ENCODE results near the gene USP35.

The USP35 gene, protein sequence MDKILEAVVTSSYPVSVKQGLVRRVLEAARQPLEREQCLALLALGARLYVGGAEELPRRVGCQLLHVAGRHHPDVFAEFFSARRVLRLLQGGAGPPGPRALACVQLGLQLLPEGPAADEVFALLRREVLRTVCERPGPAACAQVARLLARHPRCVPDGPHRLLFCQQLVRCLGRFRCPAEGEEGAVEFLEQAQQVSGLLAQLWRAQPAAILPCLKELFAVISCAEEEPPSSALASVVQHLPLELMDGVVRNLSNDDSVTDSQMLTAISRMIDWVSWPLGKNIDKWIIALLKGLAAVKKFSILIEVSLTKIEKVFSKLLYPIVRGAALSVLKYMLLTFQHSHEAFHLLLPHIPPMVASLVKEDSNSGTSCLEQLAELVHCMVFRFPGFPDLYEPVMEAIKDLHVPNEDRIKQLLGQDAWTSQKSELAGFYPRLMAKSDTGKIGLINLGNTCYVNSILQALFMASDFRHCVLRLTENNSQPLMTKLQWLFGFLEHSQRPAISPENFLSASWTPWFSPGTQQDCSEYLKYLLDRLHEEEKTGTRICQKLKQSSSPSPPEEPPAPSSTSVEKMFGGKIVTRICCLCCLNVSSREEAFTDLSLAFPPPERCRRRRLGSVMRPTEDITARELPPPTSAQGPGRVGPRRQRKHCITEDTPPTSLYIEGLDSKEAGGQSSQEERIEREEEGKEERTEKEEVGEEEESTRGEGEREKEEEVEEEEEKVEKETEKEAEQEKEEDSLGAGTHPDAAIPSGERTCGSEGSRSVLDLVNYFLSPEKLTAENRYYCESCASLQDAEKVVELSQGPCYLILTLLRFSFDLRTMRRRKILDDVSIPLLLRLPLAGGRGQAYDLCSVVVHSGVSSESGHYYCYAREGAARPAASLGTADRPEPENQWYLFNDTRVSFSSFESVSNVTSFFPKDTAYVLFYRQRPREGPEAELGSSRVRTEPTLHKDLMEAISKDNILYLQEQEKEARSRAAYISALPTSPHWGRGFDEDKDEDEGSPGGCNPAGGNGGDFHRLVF

DNA sequence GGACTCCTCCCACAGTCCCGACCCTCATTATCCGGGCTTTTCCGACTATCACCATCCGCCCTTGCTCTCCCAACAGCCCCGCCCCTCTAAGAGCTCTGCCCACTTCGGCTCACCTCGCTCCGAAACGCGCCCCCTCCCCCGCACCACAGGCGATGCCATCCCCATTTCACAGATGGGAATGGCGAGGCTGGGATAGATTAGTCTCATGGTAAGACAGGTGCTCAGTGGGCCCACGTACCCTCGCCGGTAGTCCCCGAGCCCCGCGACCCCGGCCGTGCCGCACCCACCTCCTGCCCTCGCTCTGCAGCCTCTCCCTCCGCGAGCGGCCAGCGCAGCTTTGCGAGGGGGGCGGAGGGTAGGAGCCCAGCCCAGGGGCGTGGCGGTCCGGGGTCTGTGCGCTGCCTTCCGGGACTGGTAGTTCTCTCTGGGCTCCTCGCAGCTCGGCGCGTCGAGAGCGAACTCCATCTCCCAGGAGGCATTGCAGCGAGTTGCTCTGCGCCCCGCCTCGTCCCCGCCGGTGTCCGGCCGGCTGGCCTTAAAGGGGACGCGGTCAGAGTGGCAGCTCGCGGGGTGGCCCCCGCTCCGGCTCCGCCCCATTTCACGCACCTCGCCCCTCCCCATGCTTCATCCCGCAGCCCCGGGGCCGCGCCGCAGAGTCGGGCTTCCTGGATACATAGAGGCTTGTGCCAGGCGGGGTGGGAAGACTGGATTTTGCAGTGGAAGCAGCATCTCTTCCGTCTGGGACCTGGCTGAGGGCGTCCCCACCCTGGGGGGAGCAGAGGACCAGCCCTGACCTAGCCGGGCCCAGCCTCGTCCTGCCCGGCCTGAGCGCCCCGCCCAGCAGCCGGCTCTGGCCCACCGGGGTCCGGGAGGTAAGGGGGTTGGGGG lies at the start of gene USP35, which contains the start of gene KCTD21:
USP35 (plus strand) TSS at position 634 of the 888 bp plus-strand sequence. CDS start 7,327 bp downstream, outside the sequence.
KCTD21 (minus strand) TSS at position 341 of the 888 bp plus-strand sequence. CDS start 14,072 bp downstream, outside the sequence.
- peak; percentile 84 to 88 for DNase-seq (ENCODE audit: low read depth in 2 of 2)

DNA sequence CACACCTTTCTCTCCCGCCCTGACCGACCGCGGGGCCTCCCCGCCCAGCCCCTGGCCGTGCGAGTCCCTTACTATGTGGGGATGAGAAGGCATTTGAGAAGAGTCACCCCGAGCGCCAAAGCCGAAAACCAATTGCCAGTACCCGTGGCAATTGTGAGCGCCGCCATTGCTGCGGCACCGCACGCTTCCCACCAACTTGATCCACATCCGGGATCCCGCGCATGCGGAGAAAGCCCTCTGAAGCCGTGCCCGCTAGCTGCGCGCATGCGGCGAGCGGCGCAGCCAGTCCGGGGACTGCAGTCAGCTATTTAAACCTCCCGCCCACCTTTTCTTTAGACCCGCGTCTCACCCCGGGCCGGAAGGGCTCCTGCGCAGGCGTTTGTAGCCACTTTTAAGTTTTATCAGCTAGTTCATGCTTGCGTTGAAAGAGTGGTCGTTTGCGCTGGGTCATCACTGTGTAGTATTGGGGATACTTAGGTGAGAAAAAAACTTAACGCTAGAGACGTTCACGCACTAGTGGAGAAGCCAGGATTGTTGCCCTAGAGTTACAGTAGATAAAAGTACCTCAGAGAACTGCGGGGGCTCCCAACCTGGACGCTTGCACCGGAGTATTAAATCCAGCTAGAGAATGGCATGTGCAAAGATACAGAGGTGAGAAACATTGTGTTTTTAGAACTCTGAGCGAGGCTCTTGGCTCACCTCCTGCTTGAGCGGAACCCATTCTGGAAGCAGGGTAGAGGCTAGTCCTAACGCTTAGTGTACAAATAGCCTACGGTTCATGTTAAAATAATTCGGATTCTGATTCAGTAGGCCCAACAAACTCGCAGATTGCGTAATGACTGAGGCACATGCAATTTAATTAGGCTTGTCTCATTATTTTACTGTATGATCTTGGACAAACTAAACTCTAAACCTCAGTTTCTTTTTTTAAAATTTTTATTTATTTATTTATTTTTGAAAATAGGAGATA lies 49.0 kb upstream of the USP35 start, which contains the start of gene ALG8:
ALG8 (minus strand) TSS at position 205 of the 970 bp plus-strand sequence; CDS start at position 167, 38 bp downstream.
- DNase-seq (ENCODE audit: low read depth in 2 of 2) = peak; percentile 85 to 86

DNA sequence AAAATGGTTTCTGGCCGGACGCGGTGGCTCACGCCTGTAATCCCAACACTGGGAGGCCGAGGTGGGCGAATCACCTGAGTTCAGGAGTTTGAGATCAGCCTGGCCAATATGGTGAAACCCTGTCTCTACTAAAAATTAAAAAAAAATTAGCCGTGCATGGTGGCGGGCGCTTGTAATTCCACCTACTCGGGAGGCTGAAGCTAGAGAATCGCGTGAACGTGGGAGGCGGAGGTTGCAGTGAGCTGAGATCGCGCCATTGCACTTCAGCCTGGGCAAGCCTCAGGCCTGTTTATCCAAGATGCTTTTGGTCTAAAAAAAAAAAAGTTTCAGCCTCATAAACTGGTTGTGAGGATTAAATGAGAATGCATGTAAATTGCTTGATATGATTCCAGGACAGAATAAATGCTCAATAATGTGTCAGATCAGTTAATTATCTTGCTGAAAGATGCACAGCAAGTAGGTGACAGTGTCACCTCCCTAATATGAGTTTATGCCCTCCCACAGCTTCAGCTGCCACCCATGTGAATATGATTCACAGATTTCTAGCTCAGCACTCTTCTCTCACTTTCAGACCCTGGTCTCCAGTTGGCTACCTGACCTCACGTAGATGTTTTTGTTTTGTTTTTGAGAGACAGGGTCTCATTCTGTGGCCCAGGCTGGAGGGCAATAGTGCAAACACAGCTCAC lies 48.2 kb upstream of the USP35 start:
- no peak for DNase-seq (ENCODE audit: low read depth in 2 of 2)

DNA sequence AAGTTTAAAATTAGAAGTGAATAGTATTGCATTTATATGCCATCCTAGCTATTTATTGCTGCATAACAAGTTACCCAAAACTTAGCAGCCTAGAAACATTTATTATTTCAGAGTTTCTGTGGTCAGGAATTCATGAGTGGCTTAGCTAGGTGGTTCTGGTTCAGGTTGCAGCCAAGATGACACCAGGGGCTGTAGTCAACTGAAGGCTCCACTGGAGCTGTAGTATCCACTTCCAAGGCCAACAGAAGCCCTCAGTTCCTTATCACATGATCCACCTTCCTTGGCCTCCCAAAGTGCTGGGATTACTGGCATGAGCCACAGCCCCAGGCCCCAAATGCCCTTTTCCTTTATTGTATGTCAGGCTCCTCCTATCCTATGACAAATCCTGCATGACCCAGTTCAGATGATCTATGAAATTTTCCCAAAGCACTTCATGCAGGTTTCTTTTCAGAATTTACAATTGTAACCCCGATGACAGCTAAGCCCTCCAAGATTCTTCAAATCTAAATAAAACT lies 43.2 kb upstream of the USP35 start:
- DNase-seq (ENCODE audit: low read depth in 2 of 2) = no peak

DNA sequence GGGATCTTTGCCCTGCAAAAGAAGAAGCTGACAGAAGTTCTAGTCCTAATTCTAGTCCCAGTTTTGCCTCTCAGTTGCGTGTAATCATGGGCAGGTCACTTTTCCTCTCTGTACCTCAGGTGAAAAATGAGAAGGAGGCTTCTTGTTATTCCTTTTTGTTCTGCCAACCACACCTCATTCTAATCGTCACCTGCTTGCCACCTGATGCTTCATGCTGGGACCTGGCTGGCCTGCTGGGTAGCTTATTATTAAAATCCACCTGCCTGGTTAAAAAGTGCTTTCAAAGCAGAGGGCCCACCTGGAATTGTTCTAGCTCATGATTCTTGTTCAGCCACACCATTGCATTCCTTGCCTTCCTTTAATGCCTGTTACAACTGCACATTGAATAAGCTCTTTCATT lies 40.9 kb upstream of the USP35 start:
- DNase-seq (ENCODE audit: low read depth in 2 of 2) = no peak

DNA sequence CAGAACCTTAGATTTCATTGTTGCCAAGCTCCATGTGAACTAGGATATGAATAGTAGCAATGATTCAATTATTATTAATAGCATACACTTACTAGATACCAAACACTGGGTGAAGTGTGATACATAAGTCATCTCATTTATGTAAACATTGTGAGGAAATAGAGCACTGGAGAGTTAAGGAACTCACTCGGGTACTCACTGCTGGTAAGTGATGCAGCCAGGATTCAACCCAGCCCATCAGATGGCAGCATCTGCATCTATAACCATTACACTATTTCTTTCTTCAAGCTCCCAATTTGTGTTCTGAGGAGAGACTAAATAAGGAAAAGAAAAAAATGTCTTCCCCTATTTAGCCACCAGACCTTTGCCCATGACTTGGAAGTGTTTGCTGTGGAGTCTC lies 39.1 kb upstream of the USP35 start:
- DNase-seq (ENCODE audit: low read depth in 2 of 2) = no peak

DNA sequence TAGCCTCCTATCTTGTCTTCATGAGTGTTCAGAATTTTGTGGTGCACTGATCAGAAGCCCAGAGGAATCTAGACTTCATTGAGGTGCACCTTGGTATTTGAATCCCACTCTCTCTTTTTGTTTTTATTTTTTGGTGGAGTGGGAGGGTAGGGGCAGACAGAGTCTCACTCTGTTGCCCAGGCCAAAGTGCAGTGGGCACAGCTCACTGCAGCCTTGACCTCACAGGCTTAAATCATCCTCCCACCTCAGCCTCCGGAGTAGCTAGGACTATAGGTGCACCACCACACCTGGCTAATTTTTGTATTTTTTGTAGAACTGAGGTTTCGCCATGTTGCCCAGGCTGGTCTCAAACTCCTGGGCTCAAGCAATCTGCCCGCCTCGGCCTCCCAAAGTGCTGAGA lies 38.4 kb upstream of the USP35 start:
- DNase-seq (ENCODE audit: low read depth in 2 of 2) = no peak

DNA sequence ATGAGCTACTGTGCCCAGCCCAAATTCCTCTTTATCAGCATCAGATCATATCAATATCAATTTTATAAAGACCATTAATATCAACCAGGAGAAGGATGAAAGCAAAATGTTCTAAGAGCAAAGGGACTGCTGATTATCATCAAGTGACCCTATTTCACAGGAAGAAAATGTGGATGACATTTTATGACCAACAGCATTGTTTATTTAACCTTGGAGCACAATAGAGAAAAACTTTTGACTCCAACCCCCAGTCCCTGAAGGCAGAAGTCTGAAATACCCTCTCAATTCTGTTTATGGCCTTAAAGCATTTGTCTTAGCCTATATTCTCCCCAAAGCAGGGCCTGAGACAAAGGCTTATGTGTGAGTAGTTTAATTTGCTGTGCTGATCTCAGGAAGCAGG lies 38.0 kb upstream of the USP35 start:
- no peak for DNase-seq (ENCODE audit: low read depth in 2 of 2)

DNA sequence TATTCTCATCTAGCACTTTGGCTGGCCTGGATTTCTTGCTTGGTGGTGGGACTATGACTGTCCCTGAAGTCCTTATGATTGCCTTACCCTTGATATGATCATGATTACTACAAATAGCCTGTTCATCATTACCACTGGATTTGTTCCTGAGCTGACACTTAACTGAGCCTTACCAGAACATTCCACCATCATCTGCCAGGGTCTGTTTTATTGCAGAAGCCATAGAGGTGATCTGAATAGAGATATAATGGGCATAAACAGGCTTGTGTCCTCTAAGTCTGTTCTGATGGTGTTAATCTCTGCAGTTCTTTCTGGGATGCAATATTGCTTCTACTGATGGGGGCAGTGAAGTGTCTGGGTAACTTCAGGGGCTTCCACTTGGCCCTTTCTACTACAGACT lies 36.9 kb upstream of the USP35 start:
- DNase-seq (ENCODE audit: low read depth in 2 of 2) = no peak

DNA sequence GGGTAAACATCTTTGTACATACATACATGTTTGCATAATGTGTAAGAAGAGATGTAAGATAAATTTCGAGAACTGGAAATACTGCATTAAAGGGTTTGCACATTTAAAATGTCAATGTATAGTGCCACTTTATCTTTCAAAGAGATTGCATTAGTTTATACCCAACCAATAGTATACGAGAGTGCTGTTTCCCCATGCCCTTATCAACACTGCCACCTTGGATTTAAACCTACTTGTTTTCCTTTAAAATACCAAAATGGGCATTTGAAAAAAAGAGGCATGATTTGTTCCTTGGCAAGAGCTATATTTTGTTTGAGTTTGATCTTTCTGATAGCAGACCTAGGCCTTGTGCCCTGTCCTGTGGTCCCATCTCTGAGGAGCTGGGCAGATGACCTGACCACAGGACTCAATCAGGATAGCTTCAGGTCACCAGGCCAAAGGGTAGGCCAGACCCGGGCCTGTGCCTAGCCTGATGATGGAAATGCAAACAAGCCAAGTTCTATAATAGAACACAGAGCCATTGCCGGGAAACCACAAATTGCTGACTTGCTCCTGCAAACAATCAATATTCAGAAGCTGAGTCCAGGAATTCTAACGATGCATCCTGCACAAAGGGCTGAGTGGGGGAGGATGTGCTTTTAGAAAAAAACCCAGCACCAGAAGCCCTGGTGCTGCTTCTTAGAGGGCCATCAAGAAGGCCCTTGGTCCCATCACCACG lies 32.4 kb upstream of the USP35 start:
- DNase-seq (ENCODE audit: low read depth in 2 of 2) = peak; percentile 48 to 50

DNA sequence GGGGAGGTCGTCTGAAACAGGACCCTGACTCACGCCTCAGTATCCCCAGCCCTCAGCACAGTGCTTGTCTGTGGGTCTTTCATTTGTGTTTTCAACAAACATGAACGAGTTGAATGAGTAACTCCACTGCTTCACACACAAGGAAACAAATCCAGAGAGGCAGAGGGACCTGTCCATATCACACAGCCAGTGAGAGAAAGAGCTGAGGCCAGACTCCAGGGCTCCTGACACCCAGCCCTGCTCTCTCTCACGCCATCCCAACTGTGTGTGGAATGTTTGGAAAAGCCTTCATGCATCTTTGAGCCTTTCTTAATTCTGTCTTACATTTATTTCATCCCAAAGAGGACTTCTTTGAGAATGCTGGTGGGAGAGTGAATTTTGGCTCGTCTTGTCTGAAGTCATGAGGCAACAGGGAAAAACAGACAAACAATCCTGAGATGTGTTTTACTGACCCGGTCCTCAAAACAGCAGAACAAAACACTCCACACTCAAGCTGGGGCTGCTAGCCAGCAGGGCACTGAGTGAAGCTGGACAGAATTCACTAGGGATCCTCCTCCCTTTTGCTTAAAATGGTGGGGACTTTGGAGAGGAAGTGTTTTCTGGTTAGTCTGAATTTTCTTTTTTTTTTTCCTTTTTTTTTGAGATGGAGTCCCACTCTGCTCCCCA lies 29.6 kb upstream of the USP35 start:
- no peak for DNase-seq (ENCODE audit: low read depth in 2 of 2)

DNA sequence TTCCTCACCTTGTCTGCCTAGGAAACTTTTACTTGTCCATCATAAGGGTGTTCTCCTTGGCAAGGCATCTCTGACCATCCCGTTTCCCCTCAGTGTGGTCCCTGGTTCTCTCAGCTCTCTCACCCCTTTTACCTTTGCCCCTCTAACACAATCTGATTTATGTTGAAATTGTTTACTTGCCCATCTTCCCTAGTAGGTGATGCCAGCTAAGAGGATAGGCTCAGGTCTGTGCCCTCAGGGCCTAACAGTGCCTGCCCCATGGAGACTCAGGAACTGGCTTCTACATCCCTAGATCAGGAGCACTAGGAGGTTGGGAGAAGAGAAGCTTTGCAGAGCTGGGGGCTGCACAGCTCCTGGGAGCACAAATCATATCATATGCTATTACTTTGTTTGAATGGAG lies 28.2 kb upstream of the USP35 start:
- DNase-seq (ENCODE audit: low read depth in 2 of 2) = no peak

DNA sequence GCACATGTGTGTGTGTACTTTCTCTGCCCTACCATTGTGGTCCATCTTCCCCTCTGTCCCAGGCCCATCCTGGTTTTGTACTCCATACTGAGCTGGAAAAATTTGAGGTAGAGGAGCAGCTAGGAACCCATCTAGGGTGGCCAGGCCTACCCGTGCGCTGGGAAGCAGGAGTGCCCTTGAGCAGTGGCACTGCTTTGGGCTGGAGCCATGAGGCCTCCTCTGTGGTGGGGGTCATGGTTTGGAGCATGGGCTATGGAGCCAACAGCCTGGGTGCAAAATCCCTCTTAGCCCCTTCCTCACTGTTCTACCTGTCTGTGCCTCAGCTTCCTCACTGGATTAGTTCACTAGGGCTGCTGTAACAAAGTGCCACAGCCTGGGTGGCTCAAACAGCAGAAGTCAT lies 27.4 kb upstream of the USP35 start:
- no peak for DNase-seq (ENCODE audit: low read depth in 2 of 2)

DNA sequence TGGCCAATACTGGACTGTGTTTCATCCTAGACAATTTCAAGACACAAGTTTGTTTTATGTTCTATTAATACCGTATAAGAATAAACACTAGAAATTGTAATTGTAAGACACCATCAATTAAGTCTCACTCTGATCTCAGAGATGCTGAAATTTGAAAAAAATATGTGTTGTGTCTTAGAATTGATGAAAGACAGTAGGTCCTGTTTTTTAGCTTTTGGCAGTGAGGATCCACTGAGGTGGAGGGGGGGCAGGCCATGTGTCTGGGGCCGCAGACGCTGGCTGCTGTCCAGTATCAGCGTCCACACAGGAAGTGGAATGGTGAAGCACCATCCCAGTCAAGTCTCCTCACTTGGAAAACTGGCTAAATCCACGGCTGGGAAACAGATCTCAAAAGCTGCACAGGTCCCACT lies 26.8 kb upstream of the USP35 start:
- no peak for DNase-seq (ENCODE audit: low read depth in 2 of 2)

DNA sequence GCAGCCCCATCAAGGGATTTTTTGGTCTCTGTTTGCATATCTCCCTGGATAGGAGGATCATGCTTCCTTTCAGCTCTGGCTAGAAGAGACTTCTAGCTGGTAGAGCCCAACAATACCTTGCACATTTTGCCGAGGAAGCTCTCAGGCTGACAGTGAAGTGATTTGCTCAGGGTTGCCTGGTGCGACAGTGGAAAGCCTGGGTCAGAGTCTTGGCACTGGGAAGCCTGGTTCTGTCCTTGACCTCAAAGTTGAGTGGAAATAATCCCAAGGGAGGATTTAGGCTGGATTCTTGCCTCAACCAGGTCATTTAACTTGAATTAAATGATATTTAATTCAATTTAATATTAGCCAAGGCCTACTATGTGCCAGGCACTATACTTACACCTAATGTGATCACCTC lies 24.9 kb upstream of the USP35 start:
- no peak for DNase-seq (ENCODE audit: low read depth in 2 of 2)

DNA sequence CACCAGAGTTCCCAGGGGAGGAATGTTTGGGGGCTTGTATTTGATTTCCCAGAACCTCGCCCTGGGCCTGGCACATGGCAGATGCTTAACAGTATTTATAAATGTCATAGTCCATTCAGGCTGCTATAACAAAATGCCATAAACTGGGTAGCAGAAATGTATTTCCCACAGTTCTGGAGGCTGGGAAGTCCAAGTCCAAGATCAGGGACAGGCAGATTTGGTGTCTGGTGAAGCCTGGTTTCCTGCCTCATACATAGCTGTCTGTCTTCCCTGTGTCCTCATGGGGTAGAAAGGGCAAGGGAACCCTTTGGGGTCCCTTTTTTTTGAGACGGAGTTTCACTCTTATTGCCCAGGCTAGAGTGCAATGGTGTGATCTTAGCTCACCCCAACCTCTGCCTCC lies 24.2 kb upstream of the USP35 start:
- DNase-seq (ENCODE audit: low read depth in 2 of 2) = no peak

DNA sequence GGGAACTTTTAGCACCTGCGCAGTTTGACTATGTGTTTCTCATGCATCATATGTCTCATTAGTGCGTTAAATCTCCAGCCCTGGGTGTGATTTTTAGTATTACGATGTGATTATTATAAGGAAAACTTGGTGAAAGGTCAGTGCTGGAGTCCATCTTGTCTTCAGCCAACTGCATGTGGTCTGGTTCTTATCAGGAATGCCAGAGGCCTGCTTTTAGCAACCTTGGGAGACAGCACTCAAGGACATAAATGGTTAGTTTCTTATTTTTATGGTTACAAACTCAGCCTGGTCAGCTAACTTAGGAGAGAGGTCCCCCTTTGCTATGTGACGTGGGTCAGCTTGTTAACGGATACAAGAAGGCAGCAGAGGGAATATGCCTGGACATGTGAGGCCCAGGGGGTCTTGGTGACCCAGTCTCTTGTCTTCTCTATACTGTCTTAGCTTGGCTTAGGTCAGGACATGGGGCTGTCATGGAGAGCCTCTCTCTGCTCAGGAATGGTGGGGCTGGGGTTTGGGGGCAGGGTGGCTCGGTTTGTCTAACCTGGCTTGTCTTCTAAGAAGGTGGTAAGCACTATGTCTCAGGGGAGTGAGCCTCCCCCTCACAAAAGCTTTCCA lies 21.8 kb upstream of the USP35 start:
- DNase-seq (ENCODE audit: low read depth in 2 of 2) = no peak

All from fibroblast of skin of left biceps (primary cell).